NB4 (cell line): Measurements from ENCODE around the gene NFATC2.

Source experiments
- CTCF ChIP-seq: IDR thresholded peaks from one replicate; pipeline ENCODE4 v1.5.1; 2012; ENCODE audit warnings: low read depth, low read length
- MAX ChIP-seq: IDR thresholded peaks from 2 replicates; pipeline ENCODE4 v1.6.1; 2011; ENCODE audit warnings: low read depth, low read length
- MYC ChIP-seq: IDR thresholded peaks from 2 replicates; pipeline ENCODE4 v1.6.1; 2011; ENCODE audit warnings: low read depth, low read length
- POLR2A ChIP-seq: IDR thresholded peaks from 2 replicates; pipeline ENCODE4 v1.6.1; 2011; ENCODE audit warnings: mild to moderate bottlenecking; ENCODE audit not compliant: insufficient read length; ENCODE audit errors: extremely low read depth

- TF ChIP-seq MAX = no peak
- TF ChIP-seq CTCF = no peak
- TF ChIP-seq POLR2A = no peak
- no peak for TF ChIP-seq MYC
Observed at GRCh38 chr20:51419646-51420045, 122.9 kb downstream of the NFATC2 start.
